BLaER1 (cell line): ENCODE results near the gene CLSTN3.

ENCODE experiments used
- H3K27ac ChIP-seq: shearing (Covaris generic); formaldehyde crosslinking; 2 replicates; pipeline ENCODE4 v1.8.1; 2022
- H3K27me3 ChIP-seq: shearing (Covaris generic); formaldehyde crosslinking; 2 replicates; pipeline ENCODE4 v1.8.1; 2022
- H3K36me3 ChIP-seq: shearing (Covaris generic); formaldehyde crosslinking; 2 replicates; pipeline ENCODE4 v1.8.1; 2022
- H3K4me1 ChIP-seq: shearing (Covaris generic); formaldehyde crosslinking; 2 replicates; pipeline ENCODE4 v1.8.1; 2022
- H3K4me2 ChIP-seq: shearing (Covaris generic); formaldehyde crosslinking; 2 replicates; pipeline ENCODE4 v1.8.1; 2022
- H3K4me3 ChIP-seq: shearing (Covaris generic); formaldehyde crosslinking; 2 replicates; pipeline ENCODE4 v1.8.1; 2022
- H3K9ac ChIP-seq: shearing (Covaris generic); formaldehyde crosslinking; 2 replicates; pipeline ENCODE4 v1.8.1; 2022
- H3K9me3 ChIP-seq: shearing (Covaris generic); formaldehyde crosslinking; 2 replicates; pipeline ENCODE4 v1.8.1; 2022
- H4K20me1 ChIP-seq: shearing (Covaris generic); formaldehyde crosslinking; 2 replicates; pipeline ENCODE4 v1.8.1; 2022
- Cebpa-rat ChIP-seq: shearing (Covaris generic); IDR thresholded peaks from 2 replicates; pipeline ENCODE4 v1.8.1; 2022

Gene CLSTN3

DNA sequence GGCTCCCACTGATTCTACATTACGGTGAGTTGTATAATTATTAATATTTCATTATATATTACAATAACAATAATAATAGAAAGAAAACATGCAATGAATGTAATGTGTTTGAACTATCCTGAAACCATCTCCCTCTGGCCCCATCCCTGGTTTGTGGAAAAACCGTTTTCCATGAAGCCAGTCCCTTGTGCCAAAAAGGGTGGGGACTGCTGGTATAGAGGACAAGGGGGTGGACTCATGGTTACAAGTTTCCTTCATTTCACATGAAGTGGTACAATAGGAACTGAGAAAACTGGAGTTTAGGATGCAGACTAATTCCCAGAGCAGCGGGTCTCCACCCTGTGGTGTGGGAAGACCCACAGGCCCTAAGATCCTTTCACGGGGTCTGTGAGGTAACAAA lies 18.1 kb upstream of the CLSTN3 start:
- H3K36me3 ChIP-seq, result no peaks in the 10 kb centered on the region
- no peaks in the 10 kb centered on the region for H3K27me3 ChIP-seq
- H3K9ac ChIP-seq, result no peak overlapping the region
- no peaks in the 10 kb centered on the region for H4K20me1 ChIP-seq
- no peak overlapping the region for H3K4me3 ChIP-seq
- no peak for TF ChIP-seq Cebpa-rat
- no peak overlapping the region for H3K27ac ChIP-seq
- peaks cover 15% of the 10 kb centered on the region for H3K4me1 ChIP-seq
- no peak overlapping the region for H3K4me2 ChIP-seq
- H3K9me3 ChIP-seq, result peaks cover 2% of the 10 kb centered on the region; the same call in 1 of the 2 replicates

DNA sequence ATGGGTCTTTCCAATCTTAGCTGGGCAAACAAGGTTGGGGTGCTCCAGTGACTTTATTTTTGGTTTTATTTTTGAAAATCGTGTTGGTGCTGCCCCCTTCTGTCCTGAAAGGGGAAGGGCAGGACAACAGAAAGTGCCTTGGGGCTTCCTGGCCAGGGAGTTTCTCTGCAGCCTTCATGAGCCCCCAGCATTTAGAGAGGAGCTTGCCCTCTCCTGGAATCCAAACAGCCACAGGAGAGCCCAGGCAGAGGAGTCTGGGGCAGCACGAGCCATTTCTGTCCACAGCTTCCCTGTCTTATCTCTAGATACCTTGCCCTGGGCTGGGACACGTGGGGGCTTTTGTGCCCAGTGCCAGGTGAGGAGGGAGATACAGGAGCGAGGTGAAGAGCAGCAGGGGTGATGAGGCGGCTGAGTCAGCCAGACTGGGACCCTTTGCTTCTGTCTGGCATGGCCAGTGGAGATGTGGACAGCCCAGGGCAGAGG lies 16.7 kb upstream of the CLSTN3 start:
- Histone ChIP-seq H3K4me3 (no peak overlapping the region), H3K9me3 (no peaks in the 10 kb centered on the region), H3K4me1 (peaks cover 7% of the 10 kb centered on the region; the same call in 1 of the 2 replicates), H3K36me3 (no peaks in the 10 kb centered on the region), H4K20me1 (no peaks in the 10 kb centered on the region), H3K27ac (peak overlapping the region; percentile 8; the same call in 1 of the 2 replicates), H3K9ac (no peak overlapping the region; the same call in 1 of the 2 replicates), H3K27me3 (no peaks in the 10 kb centered on the region), H3K4me2 (no peak overlapping the region)
- TF ChIP-seq Cebpa-rat, result no peak

DNA sequence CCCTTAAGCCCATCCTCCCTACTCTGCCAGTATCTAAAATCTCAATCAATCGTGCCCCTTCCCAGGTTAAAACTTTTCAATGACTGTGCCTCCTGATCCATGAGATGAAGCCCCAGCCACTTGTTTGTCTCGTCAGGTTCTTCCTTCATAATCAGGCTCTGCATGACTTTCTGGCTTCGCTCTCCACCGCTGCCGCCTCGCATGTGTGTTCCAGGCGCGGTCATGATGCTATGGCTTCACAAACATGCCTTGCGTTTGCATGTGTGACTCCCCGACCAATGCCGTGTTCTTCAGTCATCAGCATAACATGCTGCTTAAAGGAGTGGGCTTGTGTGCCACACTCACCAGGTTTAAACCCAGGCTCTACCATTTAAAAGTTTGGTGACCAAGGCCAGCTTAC lies 16.2 kb upstream of the CLSTN3 start:
- Histone ChIP-seq H3K9me3 (no peaks in the 10 kb centered on the region), H3K4me1 (peaks cover 6% of the 10 kb centered on the region; the same call in 1 of the 2 replicates), H3K9ac (no peak overlapping the region; the same call in 1 of the 2 replicates), H3K27me3 (no peaks in the 10 kb centered on the region), H3K36me3 (no peaks in the 10 kb centered on the region), H4K20me1 (no peaks in the 10 kb centered on the region), H3K27ac (peak overlapping the region; percentile 8; the same call in 1 of the 2 replicates), H3K4me2 (no peak overlapping the region), H3K4me3 (no peak overlapping the region)
- TF ChIP-seq Cebpa-rat, result no peak

DNA sequence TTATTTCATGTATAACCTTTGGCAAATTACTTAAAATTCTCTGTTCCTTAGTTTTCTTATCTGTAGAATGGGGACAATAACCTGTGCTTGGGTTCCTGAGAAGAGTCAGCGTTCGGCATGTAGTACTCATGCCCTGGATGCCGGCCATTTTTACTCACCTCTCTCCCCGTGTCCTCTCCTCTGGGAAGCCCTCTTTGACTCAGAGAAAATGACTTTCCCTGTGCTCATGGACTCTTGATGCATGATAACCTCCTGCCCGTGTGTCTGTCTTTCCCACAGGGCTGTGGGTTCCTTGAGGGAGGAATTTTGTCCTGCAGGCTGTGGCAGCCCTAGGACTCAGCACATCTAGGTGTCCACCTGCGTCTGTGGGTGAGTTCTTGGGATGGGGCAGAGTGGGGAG lies 15.3 kb upstream of the CLSTN3 start:
- H4K20me1 ChIP-seq, result no peaks in the 10 kb centered on the region
- TF ChIP-seq Cebpa-rat, result no peak
- no peak overlapping the region for H3K9ac ChIP-seq
- no peak overlapping the region for H3K4me3 ChIP-seq
- no peaks in the 10 kb centered on the region for H3K4me1 ChIP-seq
- H3K27me3 ChIP-seq, result no peaks in the 10 kb centered on the region
- H3K4me2 ChIP-seq, result no peak overlapping the region
- no peaks in the 10 kb centered on the region for H3K36me3 ChIP-seq
- H3K27ac ChIP-seq, result no peak overlapping the region
- H3K9me3 ChIP-seq, result no peaks in the 10 kb centered on the region

DNA sequence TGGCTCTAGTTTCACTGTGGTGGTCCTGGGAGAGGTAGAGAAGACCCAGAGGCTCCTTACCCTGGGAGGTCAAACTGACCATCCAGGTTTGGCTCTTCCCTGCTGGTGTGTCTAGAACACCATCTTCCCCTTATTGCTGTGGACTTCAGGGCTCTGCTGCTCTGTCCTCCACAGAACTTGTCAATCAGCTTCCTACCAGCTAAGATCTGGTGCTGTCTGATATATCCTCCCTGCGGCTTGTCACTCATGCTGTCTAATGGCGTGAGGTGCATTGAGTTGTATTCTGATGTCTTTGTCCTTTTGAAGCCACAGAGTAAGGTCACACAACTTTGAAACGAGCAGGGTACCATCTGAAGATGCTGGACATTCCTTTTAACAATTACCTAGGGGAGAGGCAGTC lies 14.0 kb upstream of the CLSTN3 start:
- Histone ChIP-seq H3K4me1 (no peaks in the 10 kb centered on the region), H3K27ac (no peak overlapping the region), H3K4me2 (no peak overlapping the region), H3K9me3 (no peaks in the 10 kb centered on the region), H4K20me1 (no peaks in the 10 kb centered on the region), H3K36me3 (no peaks in the 10 kb centered on the region), H3K4me3 (no peak overlapping the region), H3K9ac (no peak overlapping the region), H3K27me3 (no peaks in the 10 kb centered on the region)
- no peak for TF ChIP-seq Cebpa-rat

DNA sequence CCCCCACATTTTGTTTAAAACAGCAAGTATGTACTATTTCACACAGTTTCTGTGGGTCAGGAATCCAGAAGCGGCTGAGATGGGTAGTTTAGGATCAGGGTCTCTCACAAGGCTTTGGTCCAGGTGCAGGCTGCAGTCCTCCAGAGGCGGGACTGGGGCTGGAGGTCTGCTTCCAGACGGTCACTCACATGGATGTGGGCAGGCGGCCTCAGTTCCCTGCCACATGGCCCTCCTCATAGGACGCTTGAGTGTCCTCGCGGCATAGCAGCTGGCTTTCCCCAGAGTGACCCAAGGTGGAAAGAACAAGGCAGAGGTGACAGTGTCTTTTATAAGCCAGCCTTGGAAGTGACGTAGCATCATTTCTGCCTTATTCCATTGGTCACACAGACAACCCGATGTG lies 13.3 kb upstream of the CLSTN3 start:
- TF ChIP-seq Cebpa-rat, result no peak
- H3K27me3 ChIP-seq, result no peaks in the 10 kb centered on the region
- H3K27ac ChIP-seq, result no peak overlapping the region
- H3K36me3 ChIP-seq, result no peaks in the 10 kb centered on the region
- no peak overlapping the region for H3K4me2 ChIP-seq
- no peak overlapping the region for H3K9ac ChIP-seq
- H3K9me3 ChIP-seq, result no peaks in the 10 kb centered on the region
- no peak overlapping the region for H3K4me3 ChIP-seq
- no peaks in the 10 kb centered on the region for H4K20me1 ChIP-seq
- H3K4me1 ChIP-seq, result no peaks in the 10 kb centered on the region

DNA sequence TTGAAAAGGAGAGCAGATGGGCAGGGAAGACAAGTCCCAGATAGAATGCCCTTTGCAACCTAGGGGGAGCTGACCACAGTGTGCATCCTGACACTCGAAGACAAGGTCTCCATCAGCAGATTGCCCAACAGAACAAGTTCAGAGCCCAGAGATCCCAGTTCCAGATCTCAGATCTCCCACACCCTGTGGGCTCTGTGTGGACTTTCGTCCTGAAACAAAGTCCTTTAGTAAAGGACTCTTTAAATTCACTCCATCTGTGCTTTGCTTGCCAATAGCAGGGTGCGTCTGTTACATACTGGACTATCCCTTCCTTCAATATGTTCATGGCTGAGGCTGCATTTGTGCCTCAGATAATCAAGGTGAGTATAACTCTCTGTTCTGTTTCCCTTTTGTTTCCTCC lies 12.5 kb upstream of the CLSTN3 start:
- no peaks in the 10 kb centered on the region for H3K27me3 ChIP-seq
- no peak overlapping the region for H3K27ac ChIP-seq
- H4K20me1 ChIP-seq, result no peaks in the 10 kb centered on the region
- H3K4me3 ChIP-seq, result no peak overlapping the region
- TF ChIP-seq Cebpa-rat, result no peak
- H3K9ac ChIP-seq, result no peak overlapping the region; the same call in 1 of the 2 replicates
- no peak overlapping the region for H3K4me2 ChIP-seq
- no peaks in the 10 kb centered on the region for H3K4me1 ChIP-seq
- H3K9me3 ChIP-seq, result no peaks in the 10 kb centered on the region
- no peaks in the 10 kb centered on the region for H3K36me3 ChIP-seq

DNA sequence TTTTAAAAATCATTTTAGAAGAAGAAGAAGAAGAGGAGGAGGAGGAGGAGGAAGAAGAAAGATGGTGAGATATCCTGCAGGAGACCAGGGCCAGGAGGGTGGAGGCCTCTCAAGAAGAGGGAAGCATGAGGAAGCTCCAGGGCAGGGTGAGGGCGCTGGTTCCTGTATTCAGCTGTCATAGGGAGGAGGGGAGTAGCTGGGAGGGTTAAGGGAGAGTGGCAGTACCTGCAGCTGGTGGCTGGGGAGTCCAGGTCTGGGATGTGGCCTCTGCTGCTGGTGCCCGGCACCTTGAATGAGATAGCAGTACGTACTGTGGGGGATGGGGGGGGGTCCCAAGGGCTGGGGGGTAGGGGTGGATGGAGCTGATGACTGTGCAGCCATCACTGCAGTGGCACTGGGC lies 11.3 kb upstream of the CLSTN3 start:
- no peaks in the 10 kb centered on the region for H4K20me1 ChIP-seq

DNA sequence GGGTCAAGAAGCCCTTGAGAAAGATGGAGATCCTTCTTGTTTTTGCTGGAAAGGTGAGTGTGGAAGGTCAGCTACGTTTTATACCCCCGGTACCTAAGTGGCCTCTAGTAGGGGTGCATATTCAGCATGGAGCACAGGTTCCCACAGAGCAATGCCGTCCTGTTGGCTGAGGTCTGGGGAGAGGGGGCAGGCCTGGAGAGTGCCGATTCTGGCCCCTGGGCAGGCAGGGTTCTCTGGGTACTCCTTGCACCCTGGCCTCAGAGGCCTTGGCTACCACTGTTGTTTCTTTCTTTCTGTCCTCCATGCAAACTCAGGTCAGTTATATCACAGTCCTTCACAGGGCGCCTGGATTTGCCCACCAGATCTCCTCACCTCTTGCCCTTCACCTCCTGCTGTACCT lies 10.0 kb upstream of the CLSTN3 start:
- Histone ChIP-seq H3K27ac (no peak overlapping the region), H3K36me3 (no peaks in the 10 kb centered on the region), H3K27me3 (no peaks in the 10 kb centered on the region), H3K4me2 (no peak overlapping the region), H3K4me1 (no peaks in the 10 kb centered on the region), H3K9me3 (no peaks in the 10 kb centered on the region), H3K9ac (no peak overlapping the region), H4K20me1 (no peaks in the 10 kb centered on the region), H3K4me3 (no peak overlapping the region)
- no peak for TF ChIP-seq Cebpa-rat

More for the DNA sequence above, 11.3 kb upstream of the CLSTN3 start:
- Histone ChIP-seq H3K27me3 (no peaks in the 10 kb centered on the region), H3K4me1 (no peaks in the 10 kb centered on the region), H3K9ac (no peak overlapping the region), H3K9me3 (no peaks in the 10 kb centered on the region), H3K4me3 (no peak overlapping the region), H3K4me2 (no peak overlapping the region), H3K36me3 (no peaks in the 10 kb centered on the region), H3K27ac (no peak overlapping the region)
- no peak for TF ChIP-seq Cebpa-rat

DNA sequence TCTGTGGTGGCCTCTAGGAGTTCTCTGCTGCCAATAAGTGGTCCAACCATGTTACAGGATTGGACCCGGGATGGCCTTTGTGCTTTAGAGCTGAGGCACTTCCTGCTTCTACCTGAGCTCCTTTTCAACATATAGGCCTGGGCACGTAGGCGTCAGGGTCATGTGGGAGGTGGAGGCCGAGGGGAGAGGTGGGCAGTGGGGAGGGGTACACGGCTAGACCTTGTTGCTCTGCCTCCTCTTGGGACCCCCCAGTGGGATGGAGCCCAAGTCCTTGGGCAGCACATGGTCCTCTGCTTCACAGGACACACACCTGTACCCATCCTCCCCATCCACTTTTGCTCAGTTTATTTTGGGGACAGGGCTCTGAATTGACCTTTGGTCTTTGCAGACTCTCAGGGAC lies 8.8 kb upstream of the CLSTN3 start:
- TF ChIP-seq Cebpa-rat, result no peak
- Histone ChIP-seq H3K36me3 (no peaks in the 10 kb centered on the region), H3K4me1 (no peaks in the 10 kb centered on the region), H3K9me3 (no peaks in the 10 kb centered on the region), H3K4me2 (no peak overlapping the region), H3K9ac (no peak overlapping the region), H3K4me3 (no peak overlapping the region), H3K27ac (no peak overlapping the region), H4K20me1 (no peaks in the 10 kb centered on the region), H3K27me3 (no peaks in the 10 kb centered on the region)
